ENCODE measurements around the gene SEMA4A.
A peak's percentile ranks its signal among the peaks of the same experiment; 100 is the strongest.

Gene SEMA4A

GRCh38 chr1:156195853-156196252, 42.5 kb downstream of the SEMA4A start:
- no peak for TF ChIP-seq CTCF (IDR thresholded peaks at IDR 0.05; ENCODE audit: low read depth, low read length, missing control alignments)

DNA sequence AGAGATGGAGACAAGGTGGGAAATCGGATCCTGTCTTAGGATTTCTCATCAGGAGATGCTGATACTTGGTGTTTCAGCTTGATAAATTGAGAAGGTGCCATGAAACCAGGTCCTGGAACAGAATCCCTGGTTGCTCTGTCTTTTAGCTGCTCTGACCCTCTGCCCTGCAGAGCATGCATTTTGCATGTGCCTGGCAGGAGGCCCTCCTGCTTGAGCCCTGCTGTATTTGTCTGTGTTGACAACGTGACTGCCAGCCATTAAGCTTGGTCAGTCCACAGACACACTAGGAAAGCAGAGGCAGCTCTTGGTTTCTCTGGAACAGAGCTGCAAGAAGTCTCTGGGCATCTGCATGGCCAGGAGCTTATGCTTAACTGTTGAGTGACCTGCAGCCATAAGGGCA, 43.1 kb downstream of the SEMA4A start:
- no peak for TF ChIP-seq CTCF (IDR thresholded peaks at IDR 0.05; ENCODE audit: low read depth, low read length, missing control alignments)
- H3K27ac ChIP-seq: no peak overlapping the region
- no peak for DNase-seq
- in situ Hi-C loops (cut with HindIII; ENCODE audit: low pct_ligation_motif_present, low sequenced_read_pairs): no loop called here
- H3K36me3 ChIP-seq (replicated peaks): peaks cover 14% of the 10 kb centered on the region
- no peaks in the 10 kb centered on the region for H3K27me3 ChIP-seq (replicated peaks)
- H3K4me3 ChIP-seq (ENCODE audit: low read depth, low read length): no peak overlapping the region

More at GRCh38 chr1:156195853-156196252, 42.5 kb downstream of the SEMA4A start:
- no peak for DNase-seq
- Histone ChIP-seq H3K27me3 (replicated peaks) (no peaks in the 10 kb centered on the region), H3K36me3 (replicated peaks) (peaks cover 14% of the 10 kb centered on the region), H3K4me3 (ENCODE audit: low read depth, low read length) (no peak overlapping the region), H3K27ac (no peak overlapping the region)
- in situ Hi-C loops (cut with HindIII; ENCODE audit: low pct_ligation_motif_present, low sequenced_read_pairs): no loop called here

- Histone ChIP-seq H3K27ac (no peak overlapping the region), H3K27me3 (replicated peaks) (no peaks in the 10 kb centered on the region), H3K4me3 (ENCODE audit: low read depth, low read length) (no peak overlapping the region), H3K36me3 (replicated peaks) (peaks cover 20% of the 10 kb centered on the region)
- TF ChIP-seq CTCF (IDR thresholded peaks at IDR 0.05; ENCODE audit: low read depth, low read length, missing control alignments): no peak
- in situ Hi-C loops (cut with HindIII; ENCODE audit: low pct_ligation_motif_present, low sequenced_read_pairs): no loop called here
- no peak for DNase-seq
These were observed 45.5 kb downstream of the SEMA4A start for GRCh38 chr1:156198831-156199349.

DNA sequence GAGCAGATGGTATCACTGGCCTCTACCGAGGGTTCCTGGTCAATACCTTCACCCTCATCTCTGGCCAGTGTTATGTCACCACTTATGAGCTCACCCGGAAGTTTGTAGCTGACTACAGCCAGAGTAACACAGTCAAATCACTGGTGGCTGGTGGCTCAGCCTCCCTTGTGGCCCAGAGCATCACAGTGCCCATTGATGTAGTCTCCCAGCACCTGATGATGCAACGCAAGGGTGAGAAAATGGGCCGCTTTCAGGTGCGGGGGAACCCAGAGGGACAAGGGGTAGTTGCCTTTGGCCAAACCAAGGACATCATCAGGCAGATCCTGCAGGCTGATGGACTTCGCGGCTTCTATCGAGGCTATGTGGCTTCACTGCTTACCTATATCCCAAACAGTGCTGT, 46.7 kb downstream of the SEMA4A start:
- no peak overlapping the region for H3K4me3 ChIP-seq (ENCODE audit: low read depth, low read length)
- TF ChIP-seq CTCF (IDR thresholded peaks at IDR 0.05; ENCODE audit: low read depth, low read length, missing control alignments): no peak
- H3K27me3 ChIP-seq (replicated peaks): no peaks in the 10 kb centered on the region
- no peak for DNase-seq
- in situ Hi-C loops (cut with HindIII; ENCODE audit: low pct_ligation_motif_present, low sequenced_read_pairs): no loop called here
- H3K27ac ChIP-seq: no peak overlapping the region
- peaks cover 20% of the 10 kb centered on the region for H3K36me3 ChIP-seq (replicated peaks)

GRCh38 chr1:156203331-156203730, 49.9 kb downstream of the SEMA4A start:
- H3K27me3 ChIP-seq (replicated peaks): no peaks in the 10 kb centered on the region
- peak; percentile 51 for DNase-seq
- in situ Hi-C loops (cut with HindIII; ENCODE audit: low pct_ligation_motif_present, low sequenced_read_pairs): no loop called here
- H3K4me3 ChIP-seq (ENCODE audit: low read depth, low read length): no peak overlapping the region
- H3K27ac ChIP-seq: no peak overlapping the region
- peaks cover 24% of the 10 kb centered on the region for H3K36me3 ChIP-seq (replicated peaks)
- no peak for TF ChIP-seq CTCF (IDR thresholded peaks at IDR 0.05; ENCODE audit: low read depth, low read length, missing control alignments)

GRCh38 chr1:156204686-156205085, 51.3 kb downstream of the SEMA4A start:
- H3K27me3 ChIP-seq (replicated peaks): no peaks in the 10 kb centered on the region
- TF ChIP-seq CTCF (IDR thresholded peaks at IDR 0.05; ENCODE audit: low read depth, low read length, missing control alignments): no peak
- no peak for DNase-seq
- H3K4me3 ChIP-seq (ENCODE audit: low read depth, low read length): no peak overlapping the region
- in situ Hi-C loops (cut with HindIII; ENCODE audit: low pct_ligation_motif_present, low sequenced_read_pairs): no loop called here
- no peak overlapping the region for H3K27ac ChIP-seq
- peaks cover 30% of the 10 kb centered on the region for H3K36me3 ChIP-seq (replicated peaks)

All from brain microvascular endothelial cell (primary cell).